OCI-LY3 (cell line): ENCODE measurements around the gene UBE2S.

Experiments
- CTCF ChIP-seq: fragments of 200-600, 300-600 bp; sonication (generic); IDR thresholded peaks from 2 replicates; pipeline ENCODE4 v1.5.1; 2014; ENCODE audit warnings: antibody characterized with exemption, low read length, low read depth
- EZH2phosphoT487 ChIP-seq: fragments of 200-600 bp; shearing (Covaris generic); IDR thresholded peaks from 2 replicates; pipeline ENCODE4 v1.6.1; 2018; ENCODE audit warnings: antibody characterized with exemption, mixed run types, low read depth

- TF ChIP-seq CTCF (no peak), EZH2phosphoT487 (no peak)
Observed at GRCh38 chr19:55384131-55384919, 23.3 kb downstream of the UBE2S start, which contains the start of gene TMEM238.
